Activated gamma-delta T cell (primary cell): Measurements from ENCODE around the gene SDK1.
"Not testable (repeated sequence)": the region's sequence is repeated elsewhere in the genome, so short reads cannot be mapped to it uniquely, and the experiment has no call there.

Experiments
- DNase-seq: peaks from one replicate; lab custom pipeline; 2025; lab: John Stamatoyannopoulos, UW

The SDK1 gene

GRCh38 chr7:3725155-3726059 lies 424.4 kb downstream of the SDK1 start:
- no peak for DNase-seq

GRCh38 chr7:3730276-3730675 lies 429.2 kb downstream of the SDK1 start:
- no peak for DNase-seq

GRCh38 chr7:3732395-3733005 lies 431.4 kb downstream of the SDK1 start:
- no peak for DNase-seq

GRCh38 chr7:3733541-3734140 lies 432.6 kb downstream of the SDK1 start:
- no peak for DNase-seq

GRCh38 chr7:3738964-3739363 lies 437.9 kb downstream of the SDK1 start:
- DNase-seq: no peak

- DNase-seq: no peak
These were observed 438.9 kb downstream of the SDK1 start for GRCh38 chr7:3739983-3740382.

- DNase-seq: no peak
These were observed 446.4 kb downstream of the SDK1 start for GRCh38 chr7:3747467-3747866.

- DNase-seq: no peak
These were observed 447.3 kb downstream of the SDK1 start for GRCh38 chr7:3748389-3748788.

GRCh38 chr7:3753868-3754267 lies 452.8 kb downstream of the SDK1 start:
- DNase-seq: no peak

- no peak for DNase-seq
These were observed 453.7 kb downstream of the SDK1 start for GRCh38 chr7:3754493-3755341.

- DNase-seq: not testable (repeated sequence)
These were observed 454.9 kb downstream of the SDK1 start for GRCh38 chr7:3755778-3756453.

- no peak for DNase-seq
These were observed 456.0 kb downstream of the SDK1 start for GRCh38 chr7:3757059-3757458.

GRCh38 chr7:3760651-3761050 lies 459.6 kb downstream of the SDK1 start:
- DNase-seq: no peak

- DNase-seq: no peak
These were observed 461.2 kb downstream of the SDK1 start for GRCh38 chr7:3762146-3762831.

- DNase-seq: no peak
These were observed 467.1 kb downstream of the SDK1 start for GRCh38 chr7:3767917-3768777.

- no peak for DNase-seq
These were observed 470.9 kb downstream of the SDK1 start for GRCh38 chr7:3771906-3772305.

- no peak for DNase-seq
These were observed 477.3 kb downstream of the SDK1 start for GRCh38 chr7:3778345-3778744.

GRCh38 chr7:3780016-3780415 lies 479.0 kb downstream of the SDK1 start:
- no peak for DNase-seq

GRCh38 chr7:3780525-3780924 lies 479.5 kb downstream of the SDK1 start:
- DNase-seq: no peak

GRCh38 chr7:3781607-3782006 lies 480.6 kb downstream of the SDK1 start:
- DNase-seq: no peak
